Breast epithelium (tissue), 4 donors: Measurements from ENCODE around the gene BRD3. TPM values are rescaled to one million over a fixed set of nuclear protein-coding genes. Genes with fewer than 3 reads are reported as not detected.
"Not testable (repeated sequence)": the region's sequence is repeated elsewhere in the genome, so short reads cannot be mapped to it uniquely, and the experiment has no call there.

Experiments used
- DNase-seq, 2 donors: peaks; one replicate each; pipeline ENCODE4 v3.0.0-alpha.2; 2019; ENCODE audit warnings: low spot score in 2 of 2
- H3K27ac ChIP-seq, 2 donors: fragments of 200-600 bp; sonication (generic) in 1 of 2; one replicate each; pipeline ENCODE4 v1.5.1; 2016 to 2019; ENCODE audit warnings: mild to moderate bottlenecking in 1 of 2
- H3K27me3 ChIP-seq, 2 donors: fragments of 200-600 bp; sonication (generic) in 1 of 2; one replicate each; pipeline versions ENCODE4 v1.5.1 to v1.6.0; 2017 to 2019; ENCODE audit warnings: control low read depth in 1 of 2, mild to moderate bottlenecking in 1 of 2
- H3K36me3 ChIP-seq: fragments of 200-600 bp; one replicate; pipeline ENCODE4 v1.5.1; 2019
- H3K4me1 ChIP-seq, 2 donors: fragments of 200-600 bp; sonication (generic); one replicate each; pipeline ENCODE4 v1.5.1; 2016 to 2019; ENCODE audit warnings: control low read depth in 1 of 2
- H3K4me3 ChIP-seq, 3 donors: fragments of 200-600 bp; sonication (generic); 1 replicate in 2 of 3; 2 replicates in 1 of 3; pipeline ENCODE4 v1.5.1; 2016 to 2019; ENCODE audit warnings: mild to moderate bottlenecking in 3 of 3, moderate library complexity in 2 of 3
- H3K9me3 ChIP-seq, 2 donors: fragments of 200-600 bp; sonication (generic) in 1 of 2; one replicate each; pipeline ENCODE4 v1.5.1; 2016 to 2019; ENCODE audit warnings: control low read depth in 1 of 2
- CTCF ChIP-seq, 3 donors: fragments of 450-650 bp; IDR thresholded peaks; one replicate each; pipeline ENCODE4 v1.5.1; 2016 to 2017; ENCODE audit warnings: antibody characterized with exemption in 3 of 3, mild to moderate bottlenecking in 3 of 3, moderate library complexity in 3 of 3
- POLR2A ChIP-seq: fragments of 450-650 bp; IDR thresholded peaks from one replicate; pipeline ENCODE4 v1.6.1; 2016; ENCODE audit warnings: antibody characterized with exemption, mild to moderate bottlenecking, moderate library complexity
- POLR2AphosphoS5 ChIP-seq, 3 donors: sonication (generic); formaldehyde crosslinking; IDR thresholded peaks; one replicate each; pipeline ENCODE4 v1.6.1; 2017; ENCODE audit warnings: antibody characterized with exemption in 3 of 3
- intact Hi-C: fragments of 100-400 bp; cut with DNase I; formaldehyde crosslinking; loops from one replicate; pipeline ENCODE4 v1.15.1; 2023; ENCODE audit warnings: low total_unique reads
- total RNA-seq, 3 donors: library from RNA; depleted of rRNA; stranded (reverse); fragments of >200 nt; gene quantifications; one replicate each; pipeline ENCODE4 v1.1.0, GENCODE V29; 2016

The BRD3 gene
- total RNA-seq, 3 donors from 2014 or later, result 21.6 to 26.2 (median 24.6) TPM

DNA sequence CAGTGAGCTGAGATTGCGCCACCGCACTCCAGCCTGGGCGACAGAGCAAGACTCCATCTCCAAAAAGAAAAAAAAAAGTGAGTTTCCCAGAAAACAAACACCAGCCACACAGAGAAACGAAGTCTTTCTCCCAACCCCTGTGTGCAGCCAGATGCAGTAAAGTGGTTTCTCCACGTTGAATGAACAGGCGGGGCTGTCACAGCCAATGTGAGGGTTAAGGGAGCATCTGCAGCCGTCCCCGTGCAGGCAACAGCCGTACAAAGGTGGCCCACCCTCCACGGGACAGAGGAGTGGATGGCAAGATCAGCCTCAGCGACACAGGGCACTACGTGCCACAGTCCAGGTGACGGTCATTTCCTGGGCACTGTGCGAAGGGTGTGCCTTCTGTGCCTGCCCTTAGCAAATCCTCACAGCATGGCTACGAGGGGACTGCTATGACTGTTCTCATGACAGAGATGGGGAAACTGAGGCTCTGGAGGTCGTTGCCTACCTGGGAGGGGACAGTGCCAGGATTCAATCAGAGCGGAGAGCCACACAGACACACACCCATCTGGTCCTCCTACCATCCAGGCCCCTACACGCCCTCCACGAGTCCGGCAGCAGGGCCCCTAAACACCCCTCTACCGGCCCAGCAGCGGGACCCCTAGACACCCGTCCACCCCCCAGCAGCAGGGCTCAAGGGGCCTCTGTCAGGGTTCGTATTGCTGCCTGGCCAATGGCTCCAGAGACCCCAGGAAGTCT is 78.0 kb downstream of the BRD3 start:
- TF ChIP-seq CTCF (IDR thresholded peaks at IDR 0.05), result no peak
- TF ChIP-seq POLR2AphosphoS5 (IDR thresholded peaks at IDR 0.05), result no peak
- no peak for TF ChIP-seq POLR2A
- intact Hi-C loops, result loop anchor here (1.0 kb wide), 1 partner anchor 198 kb away; no protein-coding TSS in a partner anchor
- DNase-seq, result no peak
- peak overlapping the region in 1 of 2 donors; percentile 84 for H3K27ac ChIP-seq
- no peaks in the 10 kb centered on the region for H3K9me3 ChIP-seq
- H3K27me3 ChIP-seq, result no peaks in the 10 kb centered on the region
- peaks cover 0 to 8% of the 10 kb centered on the region in 2 donors for H3K4me1 ChIP-seq
- no peak overlapping the region for H3K4me3 ChIP-seq
- H3K36me3 ChIP-seq, result no peaks in the 10 kb centered on the region

DNA sequence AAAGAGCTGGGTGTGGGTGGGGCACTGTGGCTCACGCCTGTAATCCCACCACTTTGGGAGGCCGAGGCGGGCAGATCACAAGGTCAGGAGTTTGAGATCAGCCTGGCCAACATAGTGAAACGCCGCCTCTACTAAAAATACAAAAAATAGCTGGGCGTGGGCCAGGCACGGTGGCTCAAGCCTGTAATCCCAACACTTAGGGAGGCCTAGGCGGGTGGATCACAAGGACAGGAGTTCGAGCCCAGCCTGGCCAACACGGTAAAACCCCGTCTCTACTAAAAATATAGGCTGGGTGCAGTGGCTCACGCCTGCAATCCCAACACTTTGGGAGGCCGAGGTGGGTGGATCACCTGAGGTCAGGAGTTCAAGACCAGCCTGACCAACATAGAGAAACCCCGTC is 79.1 kb downstream of the BRD3 start:
- DNase-seq, H3K36me3 ChIP-seq, H3K9me3 ChIP-seq, H3K27ac ChIP-seq, H3K4me1 ChIP-seq, H3K27me3 ChIP-seq, H3K4me3 ChIP-seq: not testable (repeated sequence)
- intact Hi-C loops, result loop anchor here (1.0 kb wide), 1 partner anchor 197 kb away; no protein-coding TSS in a partner anchor

GRCh38 chr9:133987946-133988665 is 79.7 kb downstream of the BRD3 start:
- no peak for TF ChIP-seq POLR2AphosphoS5 (IDR thresholded peaks at IDR 0.05)
- no peak for TF ChIP-seq POLR2A
- no peak for TF ChIP-seq CTCF (IDR thresholded peaks at IDR 0.05)
- Histone ChIP-seq H3K27ac (no peak overlapping the region), H3K36me3 (no peaks in the 10 kb centered on the region), H3K4me3 (no peak overlapping the region), H3K9me3 (no peaks in the 10 kb centered on the region), H3K4me1 (peaks cover 0 to 3% of the 10 kb centered on the region in 2 donors), H3K27me3 (no peaks in the 10 kb centered on the region)
- DNase-seq, result no peak
- intact Hi-C loops, result no loop called here

DNA sequence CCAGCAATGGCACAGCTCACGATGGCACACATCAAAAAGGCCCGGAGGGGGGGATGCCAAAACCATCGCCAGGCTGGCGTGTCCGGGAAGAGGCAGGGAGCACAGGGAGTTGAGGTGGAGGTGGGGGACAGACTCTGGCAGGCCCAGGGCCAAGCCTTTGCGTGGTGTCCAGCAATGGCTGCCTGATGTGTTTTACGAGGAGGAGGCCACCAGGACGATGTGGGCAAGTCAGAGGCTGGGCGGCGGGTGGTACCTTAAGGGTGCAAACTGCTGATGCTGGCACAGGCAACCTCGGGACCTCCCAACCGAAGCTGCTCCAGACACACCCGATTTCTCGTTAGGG is 80.4 kb downstream of the BRD3 start:
- H3K9me3 ChIP-seq, result no peaks in the 10 kb centered on the region
- TF ChIP-seq POLR2A (no peak), POLR2AphosphoS5 (IDR thresholded peaks at IDR 0.05) (no peak), CTCF (IDR thresholded peaks at IDR 0.05) (no peak)
- no peaks in the 10 kb centered on the region for H3K36me3 ChIP-seq
- intact Hi-C loops, result no loop called here
- no peak overlapping the region for H3K4me3 ChIP-seq
- DNase-seq, result no peak
- no peaks in the 10 kb centered on the region for H3K27me3 ChIP-seq
- peaks cover 0 to 3% of the 10 kb centered on the region in 2 donors for H3K4me1 ChIP-seq
- H3K27ac ChIP-seq, result no peak overlapping the region

GRCh38 chr9:133986774-133987445 is 80.9 kb downstream of the BRD3 start:
- H3K36me3 ChIP-seq, result no peaks in the 10 kb centered on the region
- H3K4me3 ChIP-seq, result no peak overlapping the region
- H3K27ac ChIP-seq, result no peak overlapping the region
- no peaks in the 10 kb centered on the region for H3K9me3 ChIP-seq
- peaks cover 0 to 3% of the 10 kb centered on the region in 2 donors for H3K4me1 ChIP-seq
- DNase-seq, result no peak
- intact Hi-C loops, result no loop called here
- H3K27me3 ChIP-seq, result no peaks in the 10 kb centered on the region
- TF ChIP-seq CTCF (IDR thresholded peaks at IDR 0.05), result no peak
- no peak for TF ChIP-seq POLR2A
- TF ChIP-seq POLR2AphosphoS5 (IDR thresholded peaks at IDR 0.05), result no peak
